GM10248 (cell line): ENCODE results near the gene CELF4.

Source experiments
- CTCF ChIA-PET: fragments of 300-600 bp; sonication (Branson Sonifier 250); formaldehyde crosslinking; extraction: SDS; loops from one replicate; lab custom pipeline; 2021; ENCODE audit warnings: antibody characterized with exemption; lab: Yijun Ruan, JAX
- POLR2A ChIA-PET: fragments of 350-650 bp; sonication (Branson Sonifier 250); formaldehyde crosslinking; extraction: SDS; loops from one replicate; lab custom pipeline; 2020; ENCODE audit warnings: antibody characterized with exemption; lab: Yijun Ruan, JAX
- DNase-seq: peaks from one replicate; pipeline ENCODE4 v3.0.0; 2012; ENCODE audit errors: extremely low spot score
- CTCF ChIP-seq: IDR thresholded peaks from 2 replicates; pipeline ENCODE4 v1.5.1; 2012; ENCODE audit warnings: mild to moderate bottlenecking, low read depth; ENCODE audit errors: extremely low read depth, missing control alignments, control extremely low read depth

Gene CELF4

GRCh38 chr18:37604032-37604431 is 38.4 kb upstream of the CELF4 start:
- CTCF ChIA-PET, result no interaction called here
- no peak for DNase-seq
- no peak for TF ChIP-seq CTCF
- POLR2A ChIA-PET, result no interaction called here

GRCh38 chr18:37598966-37599896 is 33.6 kb upstream of the CELF4 start:
- ChIA-PET POLR2A (no interaction called here), CTCF (no interaction called here)
- DNase-seq, result no peak
- TF ChIP-seq CTCF, result no peak

- CTCF ChIA-PET, result no interaction called here
These were observed 32.8 kb upstream of the CELF4 start for GRCh38 chr18:37598396-37598795.

GRCh38 chr18:37590346-37590745 is 24.7 kb upstream of the CELF4 start:
- no peak for TF ChIP-seq CTCF
- CTCF ChIA-PET, result interaction anchor here (1.6 kb wide), 1 partner anchor 8 kb away, joined by 4 read pairs; no protein-coding TSS in a partner anchor
- POLR2A ChIA-PET, result no interaction called here
- no peak for DNase-seq

More at GRCh38 chr18:37598396-37598795, 32.8 kb upstream of the CELF4 start:
- no peak for DNase-seq
- POLR2A ChIA-PET, result no interaction called here
- no peak for TF ChIP-seq CTCF

- CTCF ChIA-PET, result no interaction called here
- DNase-seq, result no peak
- POLR2A ChIA-PET, result no interaction called here
- no peak for TF ChIP-seq CTCF
These were observed 22.7 kb upstream of the CELF4 start for GRCh38 chr18:37588289-37588688.

GRCh38 chr18:37586656-37587225 is 21.1 kb upstream of the CELF4 start:
- ChIA-PET POLR2A (no interaction called here), CTCF (interaction anchor here (1.6 kb wide), 1 partner anchor 8 kb away, joined by 3 read pairs; no protein-coding TSS in a partner anchor)
- DNase-seq, result no peak
- no peak for TF ChIP-seq CTCF
